NCI-H446 (cell line): ENCODE measurements around the gene DFFB.
"Not testable (repeated sequence)": the region's sequence is repeated elsewhere in the genome, so short reads cannot be mapped to it uniquely, and the experiment has no call there.

Source experiments
- DNase-seq, 2 experiments: peaks; one replicate each; lab custom pipeline; 2025; lab: John Stamatoyannopoulos, UW

DFFB gene

GRCh38 chr1:3910049-3910731 is 52.9 kb downstream of the DFFB start:
- no peak for DNase-seq

- peak in 1 of 2 experiments; percentile 71 for DNase-seq
Observed at GRCh38 chr1:3910857-3911845, 53.9 kb downstream of the DFFB start.

GRCh38 chr1:3911981-3912808 is 54.9 kb downstream of the DFFB start:
- no peak for DNase-seq

- DNase-seq: no peak
Observed at GRCh38 chr1:3912809-3913685, 55.8 kb downstream of the DFFB start.

GRCh38 chr1:3914331-3914851 is 57.1 kb downstream of the DFFB start:
- no peak for DNase-seq

GRCh38 chr1:3914911-3915310 is 57.6 kb downstream of the DFFB start:
- DNase-seq: no peak

GRCh38 chr1:3915551-3916121 is 58.4 kb downstream of the DFFB start:
- DNase-seq: no peak

GRCh38 chr1:3917761-3918160 is 60.5 kb downstream of the DFFB start:
- no peak for DNase-seq

- not testable (repeated sequence) for DNase-seq
Observed at GRCh38 chr1:3918359-3918758, 61.1 kb downstream of the DFFB start.

- no peak for DNase-seq
Observed at GRCh38 chr1:3918966-3919611, 61.8 kb downstream of the DFFB start.

- DNase-seq: no peak
Observed at GRCh38 chr1:3919706-3920105, 62.4 kb downstream of the DFFB start.

- no peak for DNase-seq
Observed at GRCh38 chr1:3921765-3922164, 64.5 kb downstream of the DFFB start.

GRCh38 chr1:3922201-3922725 is 65.0 kb downstream of the DFFB start:
- no peak for DNase-seq

- no peak for DNase-seq
Observed at GRCh38 chr1:3922851-3923250, 65.6 kb downstream of the DFFB start.

GRCh38 chr1:3923378-3924185 is 66.3 kb downstream of the DFFB start:
- no peak for DNase-seq

GRCh38 chr1:3924186-3924824 is 67.0 kb downstream of the DFFB start:
- DNase-seq: no peak

GRCh38 chr1:3924825-3925220 is 67.5 kb downstream of the DFFB start:
- no peak for DNase-seq

- DNase-seq: no peak
Observed at GRCh38 chr1:3925256-3925655, 68.0 kb downstream of the DFFB start.
